HepG2 (cell line): Measurements from ENCODE around the gene NF2. TPM values are rescaled to one million over a fixed set of nuclear protein-coding genes. Genes with fewer than 3 reads are reported as not detected.

Experiments used
- CCDC6 ChIP-seq: sonication (generic); formaldehyde crosslinking; IDR thresholded peaks from 2 replicates; pipeline ENCODE4 v1.8.1; 2022; ENCODE audit warnings: mild to moderate bottlenecking, missing genetic modification reagents, moderate library complexity
- ISX ChIP-seq: sonication (generic); formaldehyde crosslinking; conservative IDR thresholded peaks from 2 replicates; pipeline ENCODE4 v1.5.0; 2020; ENCODE audit warnings: missing genetic modification reagents
- MAZ ChIP-seq, 2 experiments: sonication (generic) in 1 of 2; formaldehyde crosslinking in 1 of 2; IDR thresholded peaks; 2 replicates each; pipeline versions ENCODE4 v1.5.0 to v1.6.1; 2012 to 2020; ENCODE audit warnings: low read depth in 2 of 2, mild to moderate bottlenecking in 2 of 2, borderline replicate concordance in 1 of 2, improper control_type of control experiment in 1 of 2, low read length in 1 of 2, missing genetic modification reagents in 1 of 2, moderate library complexity in 1 of 2
- MIER3 ChIP-seq: IDR thresholded peaks from 2 replicates; pipeline ENCODE4 v1.6.1; 2016; ENCODE audit warnings: missing compliant biosample characterization, borderline replicate concordance
- NCOR1 ChIP-seq: fragments of 200-600 bp; sonication (generic); IDR thresholded peaks from 2 replicates; pipeline ENCODE4 v1.7.0; 2017; ENCODE audit warnings: antibody characterized with exemption, low read length, borderline replicate concordance
- U2AF2 ChIP-seq: fragments of 200-400 bp; formaldehyde crosslinking; IDR thresholded peaks from 2 replicates; pipeline ENCODE4 v1.6.1; 2017; ENCODE audit warnings: low read depth, mild to moderate bottlenecking, low read length
- ZNF317 ChIP-seq: sonication (generic); formaldehyde crosslinking; IDR thresholded peaks from 2 replicates; pipeline ENCODE4 v1.5.0; 2020; ENCODE audit warnings: mild to moderate bottlenecking, missing genetic modification reagents
- ZNF747 ChIP-seq: sonication (generic); formaldehyde crosslinking; IDR thresholded peaks from 2 replicates; pipeline ENCODE4 v1.8.1; 2023; ENCODE audit warnings: missing genetic modification reagents, mild to moderate bottlenecking, borderline replicate concordance
- ZSCAN22 ChIP-seq: sonication (generic); formaldehyde crosslinking; IDR thresholded peaks from 2 replicates; pipeline ENCODE4 v1.4.0; 2020; ENCODE audit warnings: mild to moderate bottlenecking, missing genetic modification reagents
- polyA plus RNA-seq, 8 experiments: library from polyadenylated mRNA; depleted of rRNA in 3 of 8; stranded (reverse) in 7 of 8; unstranded in 1 of 8; fragments of >200 nt; fragmentation: Illumina TruSeq in 4 of 8; extraction: Trizol in 4 of 8; gene quantifications; 2 replicates each; pipeline versions ENCODE4 v1.2.1 to v1.2.3, GENCODE V29; 2011 to 2016; ENCODE audit warnings: low read depth in 4 of 8, missing spikeins in 1 of 8, mixed read lengths in 1 of 8; ENCODE audit not compliant: insufficient read depth in 1 of 8
- total RNA-seq, 5 experiments: library from RNA; depleted of rRNA; stranded (reverse); fragments of >200 nt; fragmentation: Illumina TruSeq; extraction: Trizol; gene quantifications; 2 replicates each; pipeline ENCODE4 v1.2.3, GENCODE V29; 2016; ENCODE audit warnings: low read depth in 1 of 5
- TF ChIP-seq, protein P1 (sequence below): IDR thresholded peaks from 2 replicates; pipeline ENCODE4 v1.6.1; 2012; ENCODE audit warnings: low read depth, low read length, improper control_type of control experiment
- TF ChIP-seq, protein P2 (sequence below): conservative IDR thresholded peaks from 2 replicates; pipeline ENCODE4 v1.6.1; 2018; ENCODE audit warnings: missing genetic modification reagents
- TF ChIP-seq, protein P3 (sequence below): sonication (generic); formaldehyde crosslinking; IDR thresholded peaks from 2 replicates; pipeline ENCODE4 v1.4.0; 2020; ENCODE audit warnings: missing genetic modification reagents
- TF ChIP-seq, protein P4 (sequence below), 2 experiments: sonication (generic) in 1 of 2; formaldehyde crosslinking in 1 of 2; IDR thresholded peaks; 2 replicates each; pipeline versions ENCODE4 v1.5.1 to v1.6.1; 2011 to 2020; ENCODE audit warnings: borderline replicate concordance in 1 of 2, low read depth in 1 of 2, low read length in 1 of 2, mild to moderate bottlenecking in 1 of 2, missing genetic modification reagents in 1 of 2, moderate library complexity in 1 of 2
- TF ChIP-seq, protein P5 (sequence below): sonication (generic); formaldehyde crosslinking; IDR thresholded peaks from 2 replicates; pipeline ENCODE4 v1.4.0; 2020; ENCODE audit warnings: mild to moderate bottlenecking, missing genetic modification reagents, borderline replicate concordance

NF2 gene
- total and polyA plus RNA-seq, 2 of the 13 experiments (the other 11 are each of a cell fraction or from before 2014, with no cell fraction given): 9.3 to 33.3 TPM

DNA sequence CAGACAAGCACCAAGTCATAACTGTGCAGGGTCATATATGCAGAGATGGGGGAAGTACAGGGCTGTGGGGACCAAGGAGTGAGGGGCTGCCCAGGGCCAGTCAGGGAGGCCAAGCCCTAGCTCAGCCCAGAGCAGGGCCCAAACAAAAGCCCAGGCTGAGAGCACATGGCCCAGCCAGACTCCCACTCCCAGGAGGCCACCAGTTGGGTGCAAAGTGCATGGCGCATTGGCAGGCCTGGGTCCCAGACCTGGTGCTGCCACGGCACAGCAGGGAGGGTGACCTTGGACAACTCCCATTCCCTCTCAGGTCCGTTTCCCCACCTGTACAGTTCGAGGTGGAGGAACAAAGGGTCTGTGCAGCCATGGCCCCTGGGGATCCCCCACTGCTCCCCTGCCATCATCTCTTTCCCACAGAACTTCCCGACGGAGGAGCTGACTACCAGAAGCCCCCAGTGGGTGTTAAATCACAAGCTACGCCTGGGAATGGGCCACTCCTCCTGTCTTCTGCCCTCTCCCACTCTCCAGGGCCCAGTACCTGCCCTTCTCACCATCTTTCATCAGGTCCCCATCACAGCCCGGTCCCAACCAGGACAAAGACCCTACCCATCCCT, 23.1 kb upstream of the NF2 start (continued):
- TF ChIP-seq, protein P1, sequence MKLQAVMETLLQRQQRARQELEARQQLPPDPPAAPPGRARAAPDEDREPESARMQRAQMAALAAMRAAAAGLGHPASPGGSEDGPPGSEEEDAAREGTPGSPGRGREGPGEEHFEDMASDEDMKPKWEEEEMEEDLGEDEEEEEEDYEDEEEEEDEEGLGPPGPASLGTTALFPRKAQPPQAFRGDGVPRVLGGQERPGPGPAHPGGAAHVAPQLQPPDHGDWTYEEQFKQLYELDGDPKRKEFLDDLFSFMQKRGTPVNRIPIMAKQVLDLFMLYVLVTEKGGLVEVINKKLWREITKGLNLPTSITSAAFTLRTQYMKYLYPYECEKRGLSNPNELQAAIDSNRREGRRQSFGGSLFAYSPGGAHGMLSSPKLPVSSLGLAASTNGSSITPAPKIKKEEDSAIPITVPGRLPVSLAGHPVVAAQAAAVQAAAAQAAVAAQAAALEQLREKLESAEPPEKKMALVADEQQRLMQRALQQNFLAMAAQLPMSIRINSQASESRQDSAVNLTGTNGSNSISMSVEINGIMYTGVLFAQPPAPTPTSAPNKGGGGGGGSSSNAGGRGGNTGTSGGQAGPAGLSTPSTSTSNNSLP: no peak
- TF ChIP-seq ISX (0 out of 2 replicates have a peak, but pooled peaks have one; percentile 19), NCOR1 (peak; percentile 43; the same call in 1 of the 2 replicates), CCDC6 (CRISPR knock-in tag) (peak; percentile 83), MAZ (IDR thresholded peaks at IDR 0.05; ENCODE audit: borderline replicate concordance, low read depth, low read length) (no peak), MAZ (CRISPR knock-in tag; IDR thresholded peaks at IDR 0.05; ENCODE audit: low read depth) (peak; percentile 55; the same call in 1 of the 2 replicates), MIER3 (peak; percentile 58; the same call in 1 of the 2 replicates), ZNF317 (CRISPR knock-in tag) (peak; percentile 71), ZNF747 (CRISPR knock-in tag) (peak; percentile 75), ZSCAN22 (CRISPR knock-in tag) (peak; percentile 57; the same call in 1 of the 2 replicates), U2AF2 (peak; percentile 27; the same call in 1 of the 2 replicates)
- TF ChIP-seq, protein P2, sequence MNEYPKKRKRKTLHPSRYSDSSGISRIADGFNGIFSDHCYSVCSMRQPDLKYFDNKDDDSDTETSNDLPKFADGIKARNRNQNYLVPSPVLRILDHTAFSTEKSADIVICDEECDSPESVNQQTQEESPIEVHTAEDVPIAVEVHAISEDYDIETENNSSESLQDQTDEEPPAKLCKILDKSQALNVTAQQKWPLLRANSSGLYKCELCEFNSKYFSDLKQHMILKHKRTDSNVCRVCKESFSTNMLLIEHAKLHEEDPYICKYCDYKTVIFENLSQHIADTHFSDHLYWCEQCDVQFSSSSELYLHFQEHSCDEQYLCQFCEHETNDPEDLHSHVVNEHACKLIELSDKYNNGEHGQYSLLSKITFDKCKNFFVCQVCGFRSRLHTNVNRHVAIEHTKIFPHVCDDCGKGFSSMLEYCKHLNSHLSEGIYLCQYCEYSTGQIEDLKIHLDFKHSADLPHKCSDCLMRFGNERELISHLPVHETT (CRISPR knock-in tag): peak; percentile 46; the same call in 1 of the 2 replicates
- TF ChIP-seq, protein P3, sequence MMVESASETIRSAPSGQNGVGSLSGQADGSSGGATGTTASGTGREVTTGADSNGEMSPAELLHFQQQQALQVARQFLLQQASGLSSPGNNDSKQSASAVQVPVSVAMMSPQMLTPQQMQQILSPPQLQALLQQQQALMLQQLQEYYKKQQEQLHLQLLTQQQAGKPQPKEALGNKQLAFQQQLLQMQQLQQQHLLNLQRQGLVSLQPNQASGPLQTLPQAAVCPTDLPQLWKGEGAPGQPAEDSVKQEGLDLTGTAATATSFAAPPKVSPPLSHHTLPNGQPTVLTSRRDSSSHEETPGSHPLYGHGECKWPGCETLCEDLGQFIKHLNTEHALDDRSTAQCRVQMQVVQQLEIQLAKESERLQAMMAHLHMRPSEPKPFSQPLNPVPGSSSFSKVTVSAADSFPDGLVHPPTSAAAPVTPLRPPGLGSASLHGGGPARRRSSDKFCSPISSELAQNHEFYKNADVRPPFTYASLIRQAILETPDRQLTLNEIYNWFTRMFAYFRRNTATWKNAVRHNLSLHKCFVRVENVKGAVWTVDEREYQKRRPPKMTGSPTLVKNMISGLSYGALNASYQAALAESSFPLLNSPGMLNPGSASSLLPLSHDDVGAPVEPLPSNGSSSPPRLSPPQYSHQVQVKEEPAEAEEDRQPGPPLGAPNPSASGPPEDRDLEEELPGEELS: no peak; the same call in 1 of the 2 replicates
- TF ChIP-seq, protein P4, sequence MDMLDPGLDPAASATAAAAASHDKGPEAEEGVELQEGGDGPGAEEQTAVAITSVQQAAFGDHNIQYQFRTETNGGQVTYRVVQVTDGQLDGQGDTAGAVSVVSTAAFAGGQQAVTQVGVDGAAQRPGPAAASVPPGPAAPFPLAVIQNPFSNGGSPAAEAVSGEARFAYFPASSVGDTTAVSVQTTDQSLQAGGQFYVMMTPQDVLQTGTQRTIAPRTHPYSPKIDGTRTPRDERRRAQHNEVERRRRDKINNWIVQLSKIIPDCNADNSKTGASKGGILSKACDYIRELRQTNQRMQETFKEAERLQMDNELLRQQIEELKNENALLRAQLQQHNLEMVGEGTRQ (IDR thresholded peaks at IDR 0.05; ENCODE audit: low read depth, low read length): peak; percentile 36; the same call in 1 of the 2 replicates
- TF ChIP-seq, protein P4 (CRISPR knock-in tag; IDR thresholded peaks at IDR 0.05; ENCODE audit: borderline replicate concordance): peak; percentile 50; the same call in 1 of the 2 replicates
- TF ChIP-seq, protein P5, sequence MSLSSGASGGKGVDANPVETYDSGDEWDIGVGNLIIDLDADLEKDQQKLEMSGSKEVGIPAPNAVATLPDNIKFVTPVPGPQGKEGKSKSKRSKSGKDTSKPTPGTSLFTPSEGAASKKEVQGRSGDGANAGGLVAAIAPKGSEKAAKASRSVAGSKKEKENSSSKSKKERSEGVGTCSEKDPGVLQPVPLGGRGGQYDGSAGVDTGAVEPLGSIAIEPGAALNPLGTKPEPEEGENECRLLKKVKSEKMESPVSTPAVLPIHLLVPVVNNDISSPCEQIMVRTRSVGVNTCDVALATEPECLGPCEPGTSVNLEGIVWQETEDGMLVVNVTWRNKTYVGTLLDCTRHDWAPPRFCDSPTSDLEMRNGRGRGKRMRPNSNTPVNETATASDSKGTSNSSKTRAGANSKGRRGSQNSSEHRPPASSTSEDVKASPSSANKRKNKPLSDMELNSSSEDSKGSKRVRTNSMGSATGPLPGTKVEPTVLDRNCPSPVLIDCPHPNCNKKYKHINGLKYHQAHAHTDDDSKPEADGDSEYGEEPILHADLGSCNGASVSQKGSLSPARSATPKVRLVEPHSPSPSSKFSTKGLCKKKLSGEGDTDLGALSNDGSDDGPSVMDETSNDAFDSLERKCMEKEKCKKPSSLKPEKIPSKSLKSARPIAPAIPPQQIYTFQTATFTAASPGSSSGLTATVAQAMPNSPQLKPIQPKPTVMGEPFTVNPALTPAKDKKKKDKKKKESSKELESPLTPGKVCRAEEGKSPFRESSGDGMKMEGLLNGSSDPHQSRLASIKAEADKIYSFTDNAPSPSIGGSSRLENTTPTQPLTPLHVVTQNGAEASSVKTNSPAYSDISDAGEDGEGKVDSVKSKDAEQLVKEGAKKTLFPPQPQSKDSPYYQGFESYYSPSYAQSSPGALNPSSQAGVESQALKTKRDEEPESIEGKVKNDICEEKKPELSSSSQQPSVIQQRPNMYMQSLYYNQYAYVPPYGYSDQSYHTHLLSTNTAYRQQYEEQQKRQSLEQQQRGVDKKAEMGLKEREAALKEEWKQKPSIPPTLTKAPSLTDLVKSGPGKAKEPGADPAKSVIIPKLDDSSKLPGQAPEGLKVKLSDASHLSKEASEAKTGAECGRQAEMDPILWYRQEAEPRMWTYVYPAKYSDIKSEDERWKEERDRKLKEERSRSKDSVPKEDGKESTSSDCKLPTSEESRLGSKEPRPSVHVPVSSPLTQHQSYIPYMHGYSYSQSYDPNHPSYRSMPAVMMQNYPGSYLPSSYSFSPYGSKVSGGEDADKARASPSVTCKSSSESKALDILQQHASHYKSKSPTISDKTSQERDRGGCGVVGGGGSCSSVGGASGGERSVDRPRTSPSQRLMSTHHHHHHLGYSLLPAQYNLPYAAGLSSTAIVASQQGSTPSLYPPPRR: 0 out of 2 replicates have a peak, but pooled peaks have one; percentile 75
